Measurements from ENCODE around the gene RADX.

- TF ChIP-seq CTCF (tag by site-specific recombination; IDR thresholded peaks at IDR 0.05): no peak
- TF ChIP-seq TCF7L2 (IDR thresholded peaks at IDR 0.05; ENCODE audit: borderline replicate concordance, low read depth, low read length): no peak
- no peak for TF ChIP-seq TRIM28 (IDR thresholded peaks at IDR 0.05; ENCODE audit: borderline replicate concordance, low read length)
- no peak for TF ChIP-seq MZF1 (tag by site-specific recombination; IDR thresholded peaks at IDR 0.05; ENCODE audit: borderline replicate concordance)
- no peak for TF ChIP-seq PBX3 (CRISPR knock-in tag; IDR thresholded peaks at IDR 0.05)
- TF ChIP-seq REST (tag by site-specific recombination; IDR thresholded peaks at IDR 0.05): no peak
- TF ChIP-seq SETDB1 (IDR thresholded peaks at IDR 0.05; ENCODE audit: insufficient read length, low read length): no peak
- TF ChIP-seq ZBTB10 (tag by site-specific recombination; IDR thresholded peaks at IDR 0.05): no peak
- TF ChIP-seq ZNF670 (tag by site-specific recombination; IDR thresholded peaks at IDR 0.05; ENCODE audit: low read depth): no peak
- TF ChIP-seq REPIN1 (tag by site-specific recombination; IDR thresholded peaks at IDR 0.05; ENCODE audit: low read depth): no peak
- TF ChIP-seq ZNF510 (tag by site-specific recombination; IDR thresholded peaks at IDR 0.05; ENCODE audit: insufficient replicate concordance): no peak
- no peak for TF ChIP-seq ZNF654 (tag by site-specific recombination; IDR thresholded peaks at IDR 0.05; ENCODE audit: low read depth)
- no peak for TF ChIP-seq ZBTB7A (tag by site-specific recombination; IDR thresholded peaks at IDR 0.05; ENCODE audit: low read depth)
- no peak for TF ChIP-seq ZNF776 (tag by site-specific recombination; IDR thresholded peaks at IDR 0.05; ENCODE audit: borderline replicate concordance)
Observed at GRCh38 chrX:106621836-106622235, 10.1 kb downstream of the RADX start.
